ENCODE data around the gene APOA4.
"Not testable (repeated sequence)": the region's sequence is repeated elsewhere in the genome, so short reads cannot be mapped to it uniquely, and the experiment has no call there.

Gene APOA4

DNA sequence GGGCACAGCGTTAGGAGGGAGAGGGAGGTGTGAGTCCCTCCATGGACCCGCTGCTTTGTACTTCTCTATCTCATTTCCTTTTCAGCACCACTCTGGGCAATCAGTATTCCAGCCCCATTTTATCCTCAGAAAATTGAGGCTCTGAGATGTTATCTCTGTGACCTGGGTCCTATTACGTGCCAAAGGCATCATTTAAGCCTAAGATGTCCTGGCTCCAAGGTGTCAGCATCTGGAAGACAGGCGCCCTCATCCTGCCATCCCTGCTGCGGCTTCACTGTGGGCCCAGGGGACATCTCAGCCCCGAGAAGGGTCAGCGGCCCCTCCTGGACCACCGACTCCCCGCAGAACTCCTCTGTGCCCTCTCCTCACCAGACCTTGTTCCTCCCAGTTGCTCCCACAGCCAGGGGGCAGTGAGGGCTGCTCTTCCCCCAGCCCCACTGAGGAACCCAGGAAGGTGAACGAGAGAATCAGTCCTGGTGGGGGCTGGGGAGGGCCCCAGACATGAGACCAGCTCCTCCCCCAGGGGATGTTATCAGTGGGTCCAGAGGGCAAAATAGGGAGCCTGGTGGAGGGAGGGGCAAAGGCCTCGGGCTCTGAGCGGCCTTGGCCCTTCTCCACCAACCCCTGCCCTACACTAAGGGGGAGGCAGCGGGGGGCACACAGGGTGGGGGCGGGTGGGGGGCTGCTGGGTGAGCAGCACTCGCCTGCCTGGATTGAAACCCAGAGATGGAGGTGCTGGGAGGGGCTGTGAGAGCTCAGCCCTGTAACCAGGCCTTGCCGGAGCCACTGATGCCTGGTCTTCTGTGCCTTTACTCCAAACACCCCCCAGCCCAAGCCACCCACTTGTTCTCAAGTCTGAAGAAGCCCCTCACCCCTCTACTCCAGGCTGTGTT, 5.8 kb upstream of the APOA4 start:
- no peak for DNase-seq

DNA sequence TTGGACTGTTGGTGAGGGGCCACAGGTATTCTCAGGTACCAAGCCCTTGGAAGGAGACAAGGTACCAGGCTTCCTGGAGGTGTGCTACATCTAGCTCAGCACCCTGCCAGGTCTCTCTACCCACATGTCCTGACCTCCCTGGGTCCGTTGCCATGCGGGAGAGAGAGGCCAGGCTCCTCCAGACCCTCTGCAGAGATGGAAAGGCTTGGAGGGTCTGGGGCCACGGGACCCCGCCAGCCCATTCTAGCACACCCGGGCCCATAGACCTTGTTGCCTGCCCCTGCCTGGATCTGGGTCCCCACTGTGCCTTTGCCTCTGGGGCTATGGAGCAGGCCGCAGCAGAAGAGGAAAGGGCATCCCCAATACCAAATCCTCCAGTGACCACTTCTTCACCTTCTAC, 4.4 kb upstream of the APOA4 start:
- DNase-seq: no peak

DNA sequence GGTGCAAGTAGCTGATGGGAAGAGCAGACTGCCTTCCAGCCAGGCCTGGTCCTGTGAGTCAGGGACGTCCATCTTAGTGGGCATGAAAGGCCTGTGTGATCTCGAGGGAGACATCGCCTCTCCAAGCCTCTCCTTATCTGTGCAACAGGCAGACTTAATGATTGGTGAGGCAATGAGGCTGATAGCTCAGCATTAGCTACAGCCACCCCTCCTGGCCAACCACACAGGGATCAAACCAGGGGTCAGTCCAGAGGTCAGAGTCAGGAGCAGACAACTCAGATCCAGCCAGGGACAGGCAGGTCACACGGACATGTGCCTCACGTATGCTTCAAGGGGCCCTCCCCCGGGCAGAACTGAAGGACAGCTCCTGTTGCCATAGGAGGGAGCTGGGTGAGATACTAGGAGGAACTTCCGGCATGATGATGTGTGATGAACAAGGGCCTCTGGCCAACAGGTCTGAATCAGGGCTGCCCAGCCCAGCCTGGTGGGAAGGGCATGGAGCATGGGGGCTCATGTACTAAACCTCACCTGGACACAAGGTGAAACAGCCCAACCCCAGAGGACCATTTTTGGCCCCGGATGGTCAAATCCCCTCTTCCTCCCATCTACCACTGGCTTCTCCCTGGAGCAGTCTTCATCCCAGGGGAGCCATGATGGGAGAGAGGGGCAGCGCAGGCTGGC, 3.8 kb upstream of the APOA4 start:
- DNase-seq: no peak

DNA sequence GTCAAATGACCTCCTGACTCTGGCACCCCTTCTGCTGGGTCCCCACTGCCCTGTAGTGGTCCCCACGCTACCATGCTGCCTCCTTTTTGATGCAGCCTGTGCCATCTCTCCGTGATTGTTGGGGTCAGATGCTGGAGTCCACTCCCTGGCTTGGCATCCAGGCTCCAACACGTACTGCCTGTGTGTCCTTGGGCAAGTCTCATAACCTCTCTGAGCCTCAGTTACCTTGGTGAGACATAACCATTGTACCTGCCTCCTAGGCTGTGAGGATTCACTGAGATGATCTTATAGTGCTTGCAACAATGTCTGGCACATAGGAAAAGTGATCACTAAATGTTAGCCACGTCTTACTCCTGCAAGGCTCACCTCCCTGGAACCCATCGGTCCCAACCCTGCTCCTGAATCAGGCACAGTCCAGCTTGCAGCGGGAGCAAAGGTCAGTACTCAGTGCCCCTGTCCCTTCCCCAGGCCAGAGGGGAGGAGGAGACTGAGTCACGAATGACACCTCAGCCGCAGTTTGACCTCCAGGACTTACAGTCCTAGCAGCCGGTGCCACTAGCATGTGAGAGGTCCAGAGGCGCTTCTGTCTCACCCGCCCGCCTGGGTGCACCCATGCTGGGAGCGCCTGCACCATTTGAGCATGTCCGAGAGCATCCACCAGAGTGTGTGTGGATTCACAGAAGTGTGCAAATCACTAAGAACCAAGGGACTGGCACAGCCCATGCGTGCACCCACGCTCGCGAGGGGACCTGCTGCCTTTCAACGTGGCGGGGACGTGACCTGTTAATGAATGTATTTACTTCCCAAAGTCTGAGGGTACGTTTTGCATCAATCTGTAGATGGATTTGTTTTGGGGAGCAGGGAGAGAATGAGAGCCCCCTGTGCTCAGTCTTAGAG, 3.0 kb upstream of the APOA4 start:
- no peak for DNase-seq

DNA sequence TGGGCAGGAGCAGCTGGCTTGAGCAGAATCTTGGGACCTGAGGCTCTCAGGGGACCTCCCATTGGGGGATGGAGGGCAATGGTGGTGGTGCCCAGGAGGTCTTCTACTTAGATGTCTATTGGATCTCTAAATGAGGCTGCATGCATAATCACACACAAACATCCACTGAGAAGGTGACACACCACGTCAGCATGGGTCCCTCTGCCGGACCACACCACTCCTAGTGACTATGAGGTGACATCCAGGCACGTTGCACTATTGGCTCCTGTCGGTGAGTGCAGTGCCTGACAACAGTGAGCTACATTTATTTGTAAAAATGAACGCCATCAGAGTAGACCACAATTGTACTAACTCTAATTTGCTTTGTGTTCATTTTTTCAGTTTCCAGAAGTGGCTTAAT, 2.3 kb upstream of the APOA4 start:
- DNase-seq: no peak

DNA sequence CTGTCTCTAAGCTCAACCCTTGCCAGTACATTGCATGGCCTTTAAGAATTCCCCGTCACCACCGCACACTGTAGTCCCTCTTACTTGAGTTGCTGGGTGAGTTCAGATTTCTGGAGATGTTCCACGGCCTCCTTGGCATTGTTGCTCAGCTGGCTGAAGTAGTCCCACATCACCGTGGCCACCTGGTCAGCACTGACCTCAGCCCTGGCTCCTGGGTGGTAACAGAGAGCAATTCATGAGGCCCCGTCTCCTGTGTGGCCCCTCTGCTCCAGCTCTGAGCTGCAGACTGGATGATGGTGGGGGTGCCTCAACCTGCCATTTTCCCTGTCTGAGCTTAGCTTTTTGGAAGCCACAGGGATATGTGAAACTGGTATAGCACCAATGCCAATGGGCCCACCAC, 529 bp downstream of the APOA4 start:
- DNase-seq: no peak

DNA sequence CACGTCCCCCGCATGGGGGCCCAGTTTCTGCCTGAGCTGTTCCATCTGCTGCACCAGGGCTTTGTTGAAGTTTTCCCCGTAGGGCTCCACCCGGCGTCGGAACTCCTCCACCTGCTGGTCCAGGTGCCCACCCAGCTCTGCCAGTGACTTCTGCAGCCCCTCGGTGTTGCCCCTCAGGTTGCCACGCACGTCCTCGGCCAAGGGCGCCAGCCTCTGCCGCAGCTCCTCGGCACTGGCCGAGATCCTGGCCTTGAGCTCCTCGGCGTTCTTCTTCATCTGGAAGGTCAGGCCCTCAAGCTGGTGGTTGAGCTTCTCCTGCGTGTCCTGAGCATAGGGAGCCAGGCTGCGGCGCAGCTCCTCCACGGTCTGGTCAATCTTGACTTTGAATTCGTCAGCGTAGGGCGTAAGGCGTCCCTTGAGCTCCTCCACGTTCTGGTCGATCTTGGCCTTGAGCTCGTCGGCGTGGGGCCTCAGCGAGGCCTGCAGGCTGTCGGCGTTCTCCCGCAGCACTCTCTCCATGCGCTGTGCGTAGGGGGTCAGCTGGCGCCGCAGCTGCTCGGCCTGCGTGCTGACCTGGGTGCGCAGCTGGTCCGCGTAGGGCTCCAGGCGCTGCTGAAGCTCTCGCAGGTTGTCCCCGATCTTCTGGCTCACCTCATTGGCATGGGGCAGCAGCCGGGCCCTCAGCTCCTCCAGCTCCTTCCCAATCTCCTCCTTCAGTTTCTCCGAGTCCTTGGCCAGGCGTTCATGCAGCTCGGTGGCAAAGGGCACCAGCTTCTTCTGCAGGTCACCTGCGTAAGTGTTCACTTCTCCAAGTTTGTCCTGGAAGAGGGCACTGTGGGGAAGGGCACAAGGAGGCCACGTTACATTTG, 1.8 kb downstream of the APOA4 start:
- DNase-seq: no peak

DNA sequence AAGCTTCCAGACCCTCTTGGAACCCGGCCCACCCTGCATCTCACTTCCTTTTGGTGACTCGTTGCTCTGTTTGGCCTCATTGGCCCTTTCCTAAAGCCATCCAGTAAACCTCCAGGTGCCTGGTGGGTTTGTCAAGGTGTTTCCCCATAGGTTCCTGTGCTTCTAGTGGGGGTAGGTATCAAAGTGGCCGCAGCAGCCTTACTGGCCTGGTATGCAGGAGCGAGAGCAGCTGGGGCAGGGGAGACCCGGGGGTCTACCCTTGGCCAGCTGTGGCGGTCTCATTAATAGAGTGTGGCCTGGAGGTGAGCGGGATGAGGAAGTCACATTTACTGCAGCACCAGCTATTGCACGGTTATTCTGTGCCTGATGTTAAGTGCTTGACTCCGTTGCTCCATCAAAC, 4.1 kb downstream of the APOA4 start:
- DNase-seq: no peak

DNA sequence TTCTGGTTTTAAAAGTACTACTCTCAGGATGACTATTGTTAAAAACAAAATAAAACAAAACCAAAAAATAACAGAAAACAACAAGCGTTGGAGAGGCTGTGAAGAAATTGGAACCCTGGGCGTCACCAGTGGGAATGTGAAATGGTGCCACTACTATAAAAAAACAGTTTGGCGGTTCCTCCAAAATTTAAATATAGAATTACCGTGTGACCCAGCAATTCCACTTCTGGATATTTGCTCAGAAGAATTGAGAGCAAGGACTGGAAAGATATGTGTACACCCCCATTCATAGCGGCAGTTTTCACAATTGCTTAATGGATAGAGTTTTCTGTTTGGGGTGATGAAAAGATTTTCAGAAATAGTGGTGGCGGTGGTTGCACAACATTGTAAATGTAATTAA, 8.6 kb downstream of the APOA4 start:
- no peak for DNase-seq

DNA sequence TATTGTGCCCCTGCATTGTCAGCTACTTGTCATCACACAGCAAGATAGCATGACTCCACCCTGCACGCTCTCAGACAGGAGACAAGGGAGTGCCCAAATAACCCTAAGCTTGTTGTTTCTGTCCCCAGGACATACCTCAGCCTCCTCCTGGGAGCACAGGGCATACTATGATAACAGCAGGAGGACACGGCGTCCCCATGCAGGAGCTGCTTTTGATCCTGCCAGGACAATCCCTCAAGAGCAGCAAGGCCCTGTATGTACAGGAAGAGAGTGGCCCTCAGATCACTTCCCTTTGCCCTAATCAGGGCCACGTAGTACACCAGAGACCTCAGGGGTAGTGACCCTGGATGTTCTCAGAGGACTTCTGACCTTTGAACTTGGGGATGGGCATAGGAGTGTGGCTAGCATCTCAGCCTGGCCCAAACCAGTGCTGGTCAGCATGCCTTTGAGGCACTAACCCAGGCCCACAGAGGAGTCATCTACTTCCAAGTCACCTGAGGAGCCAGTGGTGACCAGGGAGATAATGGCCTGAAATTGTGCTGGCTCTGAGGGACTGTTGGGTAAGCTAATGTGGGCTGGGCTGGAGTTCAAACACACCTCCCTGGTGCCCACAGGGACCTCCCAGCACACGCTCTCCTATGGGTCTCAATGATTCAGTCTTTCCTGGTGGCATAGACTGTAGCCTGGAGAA, 9.2 kb downstream of the APOA4 start:
- DNase-seq: no peak

DNA sequence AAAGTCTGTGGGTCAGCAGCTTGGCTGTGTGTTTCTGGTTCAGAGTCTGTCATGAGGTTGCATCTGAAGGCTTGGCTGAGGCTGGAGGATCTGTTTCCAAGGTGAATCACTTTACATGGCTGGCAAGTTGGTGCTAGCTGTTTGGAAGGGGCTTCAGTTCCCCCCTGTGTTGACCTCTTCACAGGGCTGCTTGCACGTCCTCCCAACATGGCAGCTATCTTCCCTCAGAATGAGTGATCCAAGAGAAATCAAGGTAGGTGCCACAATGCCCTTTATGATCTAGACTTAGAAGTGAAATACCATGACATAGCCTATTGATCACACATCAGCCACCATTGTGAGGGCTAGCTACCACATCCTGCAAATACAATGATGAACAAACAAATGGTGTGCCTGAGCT, 9.9 kb downstream of the APOA4 start:
- no peak for DNase-seq

DNA sequence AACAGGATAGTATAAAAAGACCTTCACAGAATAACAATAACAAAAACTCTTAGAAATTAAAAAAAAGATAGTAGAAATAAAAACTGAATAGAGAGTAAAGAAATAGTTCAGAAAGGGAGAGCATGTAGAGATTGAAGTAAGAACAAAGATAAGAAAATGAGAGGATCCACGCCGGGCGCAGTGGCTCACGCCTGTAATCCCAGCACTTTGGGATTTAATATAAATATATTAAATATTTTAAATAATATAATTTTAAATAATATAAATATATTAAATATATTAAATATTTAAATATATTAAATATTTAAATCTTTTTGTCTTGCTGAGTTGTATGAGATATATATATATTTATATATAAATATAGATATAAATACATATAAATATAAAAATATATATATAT, 11.0 kb downstream of the APOA4 start:
- DNase-seq: no peak

DNA sequence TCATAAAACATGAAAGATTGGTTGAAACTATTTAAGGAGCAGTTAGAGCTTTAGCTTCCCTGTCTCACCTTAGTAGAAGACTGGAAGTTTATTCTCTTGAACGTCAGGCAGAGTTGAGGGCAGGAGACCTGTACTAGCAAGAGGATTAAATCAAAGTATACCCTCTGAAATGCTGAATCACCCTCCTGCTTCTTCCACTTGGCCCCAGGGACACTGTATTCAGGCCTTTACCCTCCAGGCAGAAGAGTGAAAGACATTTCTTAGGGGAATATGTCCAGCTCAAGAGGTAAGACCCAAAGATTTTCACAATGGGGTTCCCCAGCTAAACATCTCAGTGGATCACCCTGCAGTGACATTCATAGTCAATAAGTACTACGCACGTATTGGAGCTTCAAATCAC, 11.9 kb downstream of the APOA4 start:
- DNase-seq: no peak

DNA sequence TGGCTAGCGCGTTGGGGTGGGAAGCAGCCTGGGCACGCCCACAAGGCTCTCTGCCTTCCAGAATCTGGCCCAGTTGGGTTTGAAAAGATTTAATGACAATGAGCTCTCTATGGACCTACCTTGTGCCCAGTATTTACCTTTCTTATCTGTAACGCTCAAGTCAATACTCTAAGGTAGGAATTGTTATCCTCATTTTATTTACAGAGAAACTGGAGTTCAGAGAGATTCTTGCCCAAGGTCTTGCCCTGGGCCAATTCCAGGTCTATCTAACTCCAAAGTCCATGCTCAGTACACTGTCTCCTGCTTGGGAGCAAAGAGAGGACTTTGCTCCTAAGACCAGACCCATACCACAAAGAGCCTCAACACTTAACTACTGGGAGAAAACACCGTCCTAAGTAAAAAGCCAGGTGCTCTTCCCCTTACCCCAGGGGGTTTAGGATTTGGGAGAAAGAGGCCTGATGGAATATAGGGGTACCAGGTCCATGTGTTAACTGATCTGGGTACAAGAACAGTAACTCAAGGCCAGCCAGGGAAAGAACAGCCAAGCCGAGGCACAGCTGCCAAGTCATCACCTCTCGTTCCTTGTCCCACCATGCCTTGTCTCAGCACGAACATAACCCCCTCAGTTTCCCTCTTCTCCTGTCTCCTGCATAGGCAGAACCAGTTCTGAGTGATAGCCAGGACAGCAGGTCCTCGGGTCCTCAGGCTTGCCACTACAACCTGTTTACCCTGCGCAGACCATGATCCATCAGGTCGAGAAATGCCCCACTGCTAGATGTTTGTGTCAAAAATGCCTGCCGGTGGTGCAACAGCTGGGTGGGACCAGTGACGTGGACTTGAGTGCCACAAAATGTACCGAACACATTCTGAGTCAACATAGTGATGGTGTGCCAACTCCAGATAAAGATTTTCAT, 14.6 kb downstream of the APOA4 start:
- DNase-seq: no peak

DNA sequence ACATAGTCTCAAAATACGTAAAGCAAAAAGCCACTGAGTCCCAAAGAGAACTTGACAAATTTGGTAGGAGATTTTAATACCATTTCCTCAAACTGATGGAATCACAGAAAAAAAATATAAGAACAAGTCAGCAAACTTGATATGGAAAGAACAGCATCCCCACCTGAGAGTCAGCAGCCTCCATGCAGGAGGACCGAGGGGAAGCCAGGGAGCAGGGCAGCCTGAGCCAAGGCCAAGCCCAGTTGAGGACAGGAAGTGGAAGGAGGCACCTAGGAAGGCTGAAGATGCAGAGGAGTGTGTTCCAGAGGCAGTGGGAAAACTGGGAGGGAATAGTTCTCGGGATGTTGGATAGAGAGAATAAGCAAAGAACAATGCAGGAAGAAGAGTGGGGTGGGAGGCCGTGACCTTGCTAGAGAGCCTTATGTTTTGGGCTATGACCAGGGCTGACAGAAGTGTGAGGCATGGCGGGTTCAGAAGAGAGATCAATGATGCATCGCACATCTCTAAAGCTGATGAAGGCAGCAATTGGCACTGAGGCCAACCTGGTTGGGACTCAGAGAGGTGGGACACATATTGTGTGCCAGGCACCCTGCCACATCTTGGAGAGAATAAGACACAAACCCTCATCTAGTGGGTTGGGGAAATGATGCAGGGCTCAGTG, 15.4 kb downstream of the APOA4 start:
- no peak for DNase-seq

DNA sequence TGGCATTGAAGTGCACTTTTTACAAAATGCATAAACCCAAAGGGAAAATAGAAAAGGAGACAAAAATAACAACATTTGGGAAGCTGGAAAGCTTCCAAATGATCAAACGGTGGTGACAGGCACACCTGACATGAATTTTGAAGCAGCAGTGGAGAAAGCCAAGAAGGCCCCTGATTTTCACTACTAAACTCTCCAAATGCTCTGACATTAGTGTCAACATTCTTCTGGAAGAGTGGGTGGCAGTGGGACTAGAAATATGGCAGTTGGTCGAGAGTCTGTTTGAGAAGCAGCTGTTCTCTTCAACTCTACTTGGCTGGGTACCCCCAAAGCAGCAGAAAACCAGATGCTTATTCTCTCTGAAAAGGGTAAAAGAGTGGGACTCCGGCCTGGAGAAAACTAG, 19.1 kb downstream of the APOA4 start:
- no peak for DNase-seq

DNA sequence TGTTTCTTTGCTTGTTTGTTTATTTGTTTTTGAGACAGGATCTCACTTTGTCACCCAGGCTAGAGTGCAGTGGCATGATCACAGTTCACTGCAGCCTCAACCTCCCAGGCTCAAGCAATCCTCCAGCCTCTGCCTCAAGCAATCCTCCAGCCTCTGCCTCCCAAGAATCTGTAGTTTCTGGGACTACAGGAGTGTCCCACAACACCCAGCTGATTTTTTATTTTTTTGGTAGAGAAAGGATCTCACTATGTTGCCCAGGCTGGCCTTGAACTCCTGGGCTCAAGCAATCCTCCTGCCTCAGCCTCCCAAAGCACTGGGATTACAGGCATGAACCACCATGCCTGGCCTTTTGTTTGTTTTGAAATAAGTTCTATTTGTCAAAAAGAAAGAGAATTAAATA, 21.4 kb downstream of the APOA4 start:
- DNase-seq: not testable (repeated sequence)

DNA sequence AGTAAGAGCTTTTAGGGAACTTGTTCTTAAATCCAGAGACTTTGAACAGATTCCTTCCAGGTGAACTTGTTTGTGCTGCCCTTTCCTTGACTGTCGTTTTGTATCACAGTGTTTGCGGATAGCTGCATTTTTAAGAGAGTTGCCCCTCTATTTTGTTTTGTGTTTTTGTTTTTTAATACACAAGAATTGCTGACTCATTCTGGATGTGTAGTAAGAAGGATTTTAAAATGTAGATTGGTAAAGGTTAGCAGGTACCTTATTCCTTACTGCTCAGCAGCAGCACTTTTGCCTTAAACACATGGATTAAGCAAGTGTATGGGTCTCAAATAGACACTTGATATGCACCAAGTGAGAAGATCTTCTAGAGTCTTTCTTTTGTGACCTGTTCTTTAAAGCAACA, 22.5 kb downstream of the APOA4 start:
- no peak for DNase-seq

DNA sequence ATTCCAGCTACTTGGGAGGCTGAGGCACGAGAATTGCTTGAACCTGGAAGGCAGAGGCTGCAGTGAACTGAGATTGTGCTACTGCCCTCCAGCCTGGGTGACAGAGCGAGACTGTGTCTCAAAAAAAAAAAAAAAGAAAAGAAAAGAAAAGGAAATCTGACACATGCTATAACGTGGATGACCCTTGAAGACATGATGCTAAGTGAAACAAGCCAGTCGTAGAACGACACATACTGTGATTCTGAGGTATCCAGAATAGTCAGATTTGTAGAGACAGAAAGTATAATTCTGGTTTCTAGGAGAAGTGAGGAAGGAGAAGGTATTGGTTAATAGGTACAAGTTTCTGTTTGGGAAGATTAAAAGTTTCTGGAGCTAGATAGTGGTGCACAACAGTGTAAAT, 24.7 kb downstream of the APOA4 start:
- DNase-seq: no peak

DNA sequence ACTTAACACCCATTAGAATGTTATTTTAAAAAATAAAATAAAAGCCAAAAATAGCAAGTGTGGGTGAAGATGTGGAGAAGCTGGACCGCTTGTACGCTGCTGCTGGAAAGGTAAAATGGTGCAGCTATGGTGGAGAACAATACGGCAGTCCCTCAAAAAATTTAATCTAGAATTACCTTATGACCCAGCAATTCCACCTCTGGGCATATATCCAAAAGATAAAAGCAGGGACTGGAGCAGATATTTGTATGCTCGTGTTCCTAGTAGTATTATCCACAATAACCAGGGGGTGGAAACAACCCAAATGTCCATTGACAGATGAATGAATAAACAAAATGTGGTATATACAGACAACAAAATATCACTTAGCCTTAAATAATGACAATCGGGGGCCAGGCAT, 25.3 kb downstream of the APOA4 start:
- DNase-seq: no peak

Data from NCI-H526 treated with DMSO at 0.1 percent for 48 hours (cell line).